Putamen (tissue), 1 donor: ENCODE results near the gene CARS2.
"Not testable (repeated sequence)": the region's sequence is repeated elsewhere in the genome, so short reads cannot be mapped to it uniquely, and the experiment has no call there.

ENCODE experiments used
- DNase-seq: peaks from one replicate; pipeline ENCODE4 v3.0.0-alpha.2; 2016; ENCODE audit warnings: low spot score

CARS2 gene

DNA sequence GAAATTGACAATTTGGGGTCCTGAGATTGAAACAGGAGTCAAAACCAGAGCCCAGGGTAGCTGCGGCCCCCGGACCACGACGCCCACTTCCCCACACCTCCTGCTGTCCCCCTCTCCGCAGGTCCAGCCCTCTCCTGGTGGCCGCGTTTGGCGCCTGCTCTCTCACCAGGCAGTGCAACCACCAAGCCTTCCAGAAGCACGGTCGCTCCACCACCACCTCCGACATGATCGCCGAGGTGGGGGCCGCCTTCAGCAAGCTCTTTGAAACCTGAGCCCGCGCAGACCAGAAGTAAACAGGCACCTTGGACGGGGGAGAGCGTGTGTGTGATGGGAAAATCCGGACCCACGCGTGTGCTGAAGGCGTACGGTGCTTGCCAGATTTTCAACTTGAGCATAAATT, 67.7 kb downstream of the CARS2 start:
- DNase-seq, result no peak

- no peak for DNase-seq
Observed at GRCh38 chr13:110637747-110638146, 68.2 kb downstream of the CARS2 start.

DNA sequence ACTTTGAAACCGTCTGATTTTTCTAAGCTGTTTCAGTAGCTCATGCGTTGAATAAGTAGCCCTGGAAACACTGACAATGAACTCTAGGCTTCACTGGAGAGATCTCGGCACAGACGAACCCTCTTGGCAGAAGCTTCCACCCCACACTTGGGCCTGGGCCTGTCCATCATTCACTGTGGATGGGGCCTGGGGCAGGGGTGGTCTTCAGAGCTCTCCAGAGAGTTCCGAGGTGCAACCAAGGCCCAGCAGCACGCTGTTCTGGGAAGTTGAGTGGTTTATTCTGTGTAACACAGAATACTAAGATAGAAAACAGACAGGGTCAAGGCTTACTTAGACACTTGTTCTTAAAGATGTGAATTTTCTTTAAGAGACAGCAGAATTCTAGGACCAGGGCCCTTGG, 68.6 kb downstream of the CARS2 start:
- DNase-seq, result no peak

GRCh38 chr13:110636701-110637201, 69.2 kb downstream of the CARS2 start:
- no peak for DNase-seq

DNA sequence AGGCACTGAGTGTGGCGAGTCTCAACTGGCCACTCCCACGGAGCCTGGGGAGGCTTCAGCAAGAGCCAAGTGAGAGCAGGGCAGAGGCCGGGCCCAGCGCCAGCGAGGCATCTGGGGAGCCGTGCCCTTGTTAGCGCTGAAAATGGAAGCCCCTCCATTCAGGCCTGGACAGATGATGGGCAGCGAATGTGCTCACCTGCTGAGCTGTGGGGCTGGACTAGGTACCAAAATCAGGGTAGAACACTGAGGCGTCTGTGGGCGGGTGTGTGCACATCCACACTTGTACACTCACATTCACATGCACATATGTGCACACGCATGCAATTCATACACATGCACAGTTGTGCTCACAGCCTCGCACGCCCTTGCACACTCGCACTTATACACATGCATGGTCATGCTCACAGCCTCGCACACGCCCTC, 69.9 kb downstream of the CARS2 start:
- DNase-seq, result no peak

- no peak for DNase-seq
Observed at GRCh38 chr13:110635405-110636002, 70.4 kb downstream of the CARS2 start.

DNA sequence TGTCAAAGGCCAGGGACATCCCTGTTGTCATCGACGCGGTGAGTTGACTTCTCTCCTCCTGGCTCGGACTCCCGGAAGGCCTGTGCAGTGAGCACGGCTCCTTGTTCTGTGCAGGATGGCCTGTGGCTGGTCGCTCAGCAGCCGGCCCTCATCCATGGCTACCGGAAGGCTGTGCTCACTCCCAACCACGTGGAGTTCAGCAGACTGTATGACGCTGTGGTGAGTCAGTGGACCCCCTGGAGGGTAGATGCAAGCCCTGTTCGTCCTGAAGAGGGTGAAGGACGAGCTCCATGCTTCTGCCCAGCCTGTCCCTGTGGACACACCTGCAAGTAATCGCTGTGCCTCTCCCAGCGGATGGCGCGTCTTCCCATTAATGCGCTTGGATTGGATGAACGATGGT, 71.4 kb downstream of the CARS2 start:
- DNase-seq, result no peak

DNA sequence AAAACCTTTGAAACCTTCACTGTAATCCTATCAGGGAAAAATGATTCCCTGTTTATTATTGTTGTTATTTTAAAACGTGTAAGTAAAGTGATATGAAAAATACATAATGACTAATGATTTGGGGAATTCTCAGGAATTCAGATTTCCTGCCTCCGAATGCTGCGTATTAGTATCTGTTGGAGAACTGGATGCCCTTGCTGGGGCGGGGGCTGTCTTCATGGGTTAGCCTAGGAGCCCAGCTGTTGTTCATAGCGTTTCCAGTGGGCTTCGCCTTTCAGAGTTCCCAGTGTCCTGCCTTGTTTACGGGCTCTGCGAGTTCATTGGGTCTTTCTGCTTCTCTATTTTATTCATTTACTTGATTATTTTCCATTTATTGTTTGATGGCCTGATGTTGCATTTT, 72.1 kb downstream of the CARS2 start:
- DNase-seq, result no peak

DNA sequence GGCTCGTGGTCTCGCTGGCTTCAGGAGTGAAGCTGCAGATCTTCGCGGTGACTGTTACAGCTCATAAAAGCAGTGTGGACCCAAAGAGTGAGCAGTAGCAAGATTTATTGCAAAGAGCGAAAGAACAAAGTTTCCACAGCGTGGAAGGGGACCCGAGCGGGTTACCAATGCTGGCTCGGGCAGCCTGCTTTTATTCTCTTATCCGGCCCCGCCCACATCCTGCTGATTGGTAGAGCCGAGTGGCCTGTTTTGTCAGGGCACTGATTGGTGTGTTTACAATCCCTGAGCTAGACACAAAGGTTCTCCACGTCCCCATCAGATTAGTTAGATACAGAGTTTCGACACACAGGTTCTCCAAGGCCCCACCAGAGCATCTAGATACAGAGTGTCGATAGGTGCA, 73.7 kb downstream of the CARS2 start:
- not testable (repeated sequence) for DNase-seq

- no peak for DNase-seq
Observed at GRCh38 chr13:110630566-110631119, 75.3 kb downstream of the CARS2 start.

- no peak for DNase-seq
Observed at GRCh38 chr13:110629735-110630134, 76.2 kb downstream of the CARS2 start.

- DNase-seq, result peak; percentile 36
Observed at GRCh38 chr13:110628952-110629701, 76.8 kb downstream of the CARS2 start.

DNA sequence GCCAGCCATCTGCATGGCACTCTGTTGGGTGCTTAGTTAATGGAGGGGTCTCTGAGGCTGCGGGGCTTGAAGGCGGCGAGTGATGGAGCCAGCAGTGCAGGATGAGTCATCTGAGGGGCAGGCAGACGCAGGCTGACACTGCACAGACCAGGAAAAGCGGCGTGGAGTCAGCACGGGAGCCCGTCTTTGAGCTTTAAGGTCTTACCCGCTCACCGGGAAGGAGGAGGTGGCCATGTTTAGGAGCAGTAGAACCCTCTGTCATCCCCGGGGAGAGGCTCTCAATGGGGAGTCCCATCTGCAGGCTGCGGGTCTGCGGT, 77.5 kb downstream of the CARS2 start:
- no peak for DNase-seq

DNA sequence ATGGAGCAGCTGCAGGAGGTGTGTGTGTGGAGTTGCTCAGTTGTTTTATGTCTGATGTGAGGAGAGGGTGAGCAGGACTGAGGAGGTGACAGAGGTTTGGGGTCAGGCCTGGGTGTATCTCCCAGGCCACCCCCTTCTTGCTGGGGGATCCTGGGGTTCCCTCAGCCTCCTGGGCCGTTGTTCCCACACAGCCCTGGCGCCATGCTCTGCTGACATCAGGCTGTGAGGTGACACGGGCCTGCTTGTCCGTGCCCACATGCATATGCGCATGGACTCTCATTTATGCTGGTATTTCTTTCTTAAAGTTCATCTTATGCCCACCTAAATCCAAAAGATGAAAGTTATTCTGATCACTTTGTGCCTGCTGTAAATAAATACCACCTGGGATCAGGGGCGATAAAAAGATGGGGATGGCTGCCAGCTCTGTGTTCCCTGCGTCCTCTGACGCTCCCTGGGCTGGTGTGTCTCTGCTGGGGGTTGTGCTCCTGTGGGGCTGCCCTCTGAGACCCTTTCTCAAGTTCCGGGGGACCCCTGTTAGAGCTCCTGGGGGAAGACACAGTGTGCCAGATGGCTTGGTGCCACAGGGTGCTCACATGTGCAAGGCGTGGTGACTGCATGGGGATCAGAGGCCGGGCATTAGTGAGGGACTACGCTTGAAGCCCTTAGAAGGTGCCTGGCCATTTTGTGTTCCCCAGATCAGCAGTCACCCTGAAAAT, 78.0 kb downstream of the CARS2 start:
- no peak for DNase-seq

DNA sequence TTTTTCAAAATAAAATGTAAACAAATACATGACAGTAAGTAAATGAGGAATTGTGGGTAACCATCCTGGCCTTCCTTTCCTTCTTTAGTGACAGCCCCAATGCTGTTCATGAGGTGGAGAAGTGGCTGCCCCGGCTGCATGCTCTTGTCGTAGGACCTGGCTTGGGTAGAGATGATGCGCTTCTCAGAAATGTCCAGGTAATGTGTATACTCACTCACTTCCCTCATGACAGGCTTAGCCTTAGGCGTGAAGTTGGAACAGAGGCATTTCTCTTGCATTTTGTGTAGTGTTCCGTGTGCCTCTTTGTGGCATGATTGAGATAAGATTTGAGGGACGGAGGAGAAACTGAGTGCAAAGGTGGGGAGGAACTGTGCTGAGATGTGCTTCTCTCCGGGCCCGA, 78.6 kb downstream of the CARS2 start:
- DNase-seq, result no peak

GRCh38 chr13:110626521-110626920, 79.4 kb downstream of the CARS2 start:
- DNase-seq, result no peak

DNA sequence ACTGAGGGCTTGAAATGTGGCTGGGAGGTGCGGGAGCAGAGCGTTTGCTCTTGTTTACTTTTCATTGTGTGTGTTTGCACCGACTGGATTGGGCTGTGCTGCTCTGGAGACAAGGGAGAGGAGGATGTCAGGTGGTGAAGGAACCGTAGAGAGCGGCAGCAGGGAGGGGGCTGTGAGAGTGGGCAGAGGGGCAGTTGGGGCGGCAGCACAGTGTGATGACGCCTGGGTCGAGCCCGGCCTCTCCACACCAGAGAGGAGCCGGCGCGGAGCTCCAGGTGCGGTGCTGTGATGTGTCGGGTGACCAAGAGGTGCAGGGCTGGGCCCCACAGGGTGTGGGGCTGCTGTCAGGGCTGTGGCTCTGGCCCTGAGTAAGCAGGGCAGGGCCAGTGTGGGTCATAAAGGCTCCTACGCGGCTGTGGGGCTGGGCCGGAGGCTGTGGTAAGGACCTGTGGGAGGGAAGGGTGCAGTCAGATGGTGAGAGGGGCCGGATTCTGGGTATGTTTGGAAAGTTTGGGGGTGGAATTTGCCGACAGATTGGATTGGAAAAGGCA, 80.1 kb downstream of the CARS2 start:
- no peak for DNase-seq

GRCh38 chr13:110624766-110625756, 80.9 kb downstream of the CARS2 start:
- no peak for DNase-seq

GRCh38 chr13:110620596-110620995, 85.3 kb downstream of the CARS2 start:
- DNase-seq, result no peak

DNA sequence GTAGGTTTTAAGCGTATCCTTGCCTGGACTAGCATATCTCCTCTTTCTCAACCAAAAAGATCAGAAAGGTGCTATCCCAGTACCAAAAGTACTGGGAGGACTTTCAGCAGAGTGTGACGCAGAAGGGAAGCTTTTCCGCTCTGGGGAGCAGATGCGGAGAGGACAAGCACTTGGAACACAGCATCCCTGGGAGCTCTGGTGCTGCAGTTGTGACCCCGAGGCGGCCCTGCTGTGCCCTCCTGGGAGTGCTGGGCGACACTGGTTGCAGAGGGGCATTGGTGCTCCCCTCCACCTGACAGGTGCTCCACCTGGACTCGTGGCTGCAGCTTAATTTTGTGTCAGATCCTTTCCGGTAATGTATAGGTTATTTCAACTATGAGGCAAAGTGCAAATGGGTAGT, 87.1 kb downstream of the CARS2 start:
- DNase-seq, result no peak

DNA sequence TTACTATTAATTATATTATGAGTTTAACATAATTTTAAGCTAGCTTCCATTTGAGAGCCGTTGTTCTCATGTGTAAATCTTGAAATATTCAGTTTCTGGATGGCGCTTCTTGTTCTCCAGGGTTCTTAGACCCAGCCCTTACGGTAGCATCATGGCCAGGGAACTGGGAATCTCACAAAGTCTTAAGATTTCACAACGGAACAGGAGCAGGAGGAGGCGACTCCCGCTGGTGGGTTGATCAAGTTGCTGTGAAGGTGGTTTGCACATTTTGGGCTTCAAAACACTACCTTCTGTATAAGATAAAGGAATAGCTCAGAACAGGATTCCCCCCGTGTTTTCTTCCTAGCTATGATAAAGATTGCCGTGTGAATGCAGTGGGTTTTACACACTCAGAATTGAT, 87.7 kb downstream of the CARS2 start:
- no peak for DNase-seq
